GM12873 (cell line): ENCODE data around the gene CACNA1C.

Source experiments
- TF ChIP-seq, protein P1 (sequence below): IDR thresholded peaks from 2 replicates; pipeline ENCODE4 v1.5.1; 2012; ENCODE audit warnings: low read depth, mild to moderate bottlenecking, moderate library complexity, low read length, control low read depth; ENCODE audit not compliant: insufficient read depth; ENCODE audit errors: missing control alignments

Gene CACNA1C

DNA sequence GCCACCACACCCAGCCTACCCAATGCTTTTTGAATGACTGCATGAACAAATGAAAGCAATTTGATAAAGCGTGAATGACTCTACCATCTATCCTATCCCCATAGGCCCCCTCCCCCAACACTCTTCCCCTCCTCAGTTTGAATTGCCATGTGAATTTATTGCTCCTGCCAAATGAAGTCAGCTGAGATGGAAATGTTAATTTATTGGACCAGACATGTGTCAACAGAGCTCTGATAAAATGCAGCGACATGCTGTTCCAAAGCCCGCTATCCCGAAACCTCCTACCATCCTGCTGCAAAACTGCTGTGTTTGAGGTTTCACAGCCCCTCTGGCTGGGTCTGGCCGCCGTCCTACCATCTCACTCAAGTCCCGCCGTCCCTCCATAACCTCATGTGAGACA is 360.5 kb downstream of the CACNA1C start:
- TF ChIP-seq, protein P1, sequence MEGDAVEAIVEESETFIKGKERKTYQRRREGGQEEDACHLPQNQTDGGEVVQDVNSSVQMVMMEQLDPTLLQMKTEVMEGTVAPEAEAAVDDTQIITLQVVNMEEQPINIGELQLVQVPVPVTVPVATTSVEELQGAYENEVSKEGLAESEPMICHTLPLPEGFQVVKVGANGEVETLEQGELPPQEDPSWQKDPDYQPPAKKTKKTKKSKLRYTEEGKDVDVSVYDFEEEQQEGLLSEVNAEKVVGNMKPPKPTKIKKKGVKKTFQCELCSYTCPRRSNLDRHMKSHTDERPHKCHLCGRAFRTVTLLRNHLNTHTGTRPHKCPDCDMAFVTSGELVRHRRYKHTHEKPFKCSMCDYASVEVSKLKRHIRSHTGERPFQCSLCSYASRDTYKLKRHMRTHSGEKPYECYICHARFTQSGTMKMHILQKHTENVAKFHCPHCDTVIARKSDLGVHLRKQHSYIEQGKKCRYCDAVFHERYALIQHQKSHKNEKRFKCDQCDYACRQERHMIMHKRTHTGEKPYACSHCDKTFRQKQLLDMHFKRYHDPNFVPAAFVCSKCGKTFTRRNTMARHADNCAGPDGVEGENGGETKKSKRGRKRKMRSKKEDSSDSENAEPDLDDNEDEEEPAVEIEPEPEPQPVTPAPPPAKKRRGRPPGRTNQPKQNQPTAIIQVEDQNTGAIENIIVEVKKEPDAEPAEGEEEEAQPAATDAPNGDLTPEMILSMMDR: no peak

DNA sequence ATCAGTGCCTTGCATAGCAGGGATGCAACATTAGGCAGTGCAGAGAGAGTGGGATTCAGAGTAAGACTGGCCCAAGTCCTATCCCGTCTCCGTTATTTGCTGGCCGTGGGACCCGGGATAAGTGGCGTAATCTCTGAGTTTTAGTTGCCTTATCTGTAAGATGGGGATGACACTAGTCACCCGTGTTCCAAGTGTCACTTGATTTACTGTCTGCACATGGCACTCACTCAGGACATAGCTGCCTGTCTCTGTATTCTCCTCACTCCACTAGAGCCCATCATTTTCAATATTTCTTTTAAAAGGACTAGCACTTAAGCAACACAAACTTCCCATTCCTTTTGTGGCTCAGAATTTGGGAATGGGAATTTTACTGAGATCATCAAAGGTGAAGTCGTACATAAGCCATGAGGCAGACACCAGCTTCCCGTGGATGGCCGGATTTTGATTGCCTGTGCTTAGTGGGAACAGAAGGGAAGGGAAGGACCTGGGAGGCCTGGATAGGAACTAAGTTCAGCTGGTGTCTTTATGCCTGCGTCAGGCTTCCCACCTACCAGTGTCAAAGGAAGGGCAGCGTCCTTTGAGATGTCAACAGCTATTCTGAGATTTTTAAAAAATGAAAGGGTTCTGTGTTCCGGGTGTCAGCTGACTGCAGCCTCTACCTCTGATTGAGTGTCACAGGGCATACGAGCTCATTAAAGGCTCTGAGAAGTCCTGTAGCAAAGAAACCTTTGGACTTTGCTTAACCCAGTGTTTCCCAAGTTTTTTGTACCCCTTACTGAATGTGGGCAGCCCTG is 361.4 kb downstream of the CACNA1C start:
- TF ChIP-seq, protein P1: no peak

DNA sequence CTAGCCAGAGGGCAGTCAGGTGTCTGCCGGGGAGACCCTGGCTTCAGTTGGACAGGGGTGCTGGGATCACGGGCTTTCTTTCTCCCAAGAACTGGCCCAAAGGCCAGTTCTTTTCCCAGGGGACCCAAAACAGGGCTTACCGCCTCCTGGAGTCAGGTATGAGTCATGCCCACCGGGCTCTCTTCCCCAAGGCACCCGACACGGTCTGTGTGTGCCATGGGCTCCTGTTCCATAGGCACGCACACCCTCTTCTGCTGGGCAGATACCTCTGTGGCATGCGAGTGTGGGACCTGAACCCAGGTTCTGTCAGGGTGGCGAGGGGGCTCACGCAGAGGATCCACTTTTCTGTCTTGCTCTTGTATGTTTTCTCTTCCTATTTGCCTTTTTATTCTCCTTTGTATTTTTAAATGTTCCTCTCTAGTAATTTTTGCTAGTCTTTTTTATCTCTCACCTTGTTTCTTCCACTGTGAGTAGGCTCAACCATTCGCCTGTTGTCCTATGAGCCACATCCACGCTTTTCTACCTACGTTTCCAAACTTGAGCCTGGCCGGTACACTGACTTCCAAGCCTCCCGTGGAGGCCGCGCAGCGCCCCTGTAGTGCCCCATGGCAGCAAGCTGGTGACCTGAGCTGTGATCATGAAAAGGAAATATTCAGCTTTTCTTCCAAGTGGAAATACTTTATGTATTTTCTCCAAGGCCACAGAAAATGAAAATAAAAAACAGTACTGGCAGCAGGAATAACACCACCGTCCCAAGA is 362.2 kb downstream of the CACNA1C start:
- TF ChIP-seq, protein P1: no peak

DNA sequence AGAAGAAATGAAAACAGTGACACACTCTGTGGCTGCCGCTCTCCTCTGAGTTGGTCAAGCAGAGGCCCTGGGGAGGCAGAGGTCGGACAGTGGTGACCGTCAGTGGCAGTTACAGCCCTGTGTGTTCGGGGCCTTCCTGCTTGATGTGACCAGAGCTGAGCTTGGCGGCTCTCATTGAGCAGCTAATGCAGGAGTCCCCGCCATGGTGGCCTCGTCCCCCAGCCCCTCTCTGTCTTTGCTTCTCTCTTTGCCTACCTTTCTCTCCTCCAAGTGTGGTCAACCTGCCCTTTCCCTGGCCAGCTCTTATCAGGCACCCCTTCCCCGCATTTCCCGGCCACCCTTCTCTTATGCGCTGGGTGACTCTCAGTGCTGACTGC is 362.8 kb downstream of the CACNA1C start:
- TF ChIP-seq, protein P1: no peak

DNA sequence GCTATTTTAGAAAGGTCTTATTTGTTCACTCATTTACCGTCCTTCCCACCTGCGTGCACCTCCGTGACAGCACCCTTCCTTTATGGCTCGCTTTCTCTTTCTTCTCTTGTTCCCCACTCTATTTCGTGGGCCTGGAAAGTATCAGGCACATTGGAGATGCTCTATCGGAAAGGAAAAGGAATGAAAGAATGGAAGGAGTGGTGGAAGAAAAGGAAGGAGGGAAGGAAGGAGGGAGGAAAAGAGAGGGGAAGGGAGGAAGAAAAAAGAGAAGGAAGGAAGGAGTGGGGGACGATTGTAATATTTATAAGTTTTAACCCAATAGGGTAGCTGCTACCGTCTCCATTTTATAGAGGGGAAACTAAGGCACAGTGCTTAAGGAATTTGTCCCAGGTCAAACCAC is 363.4 kb downstream of the CACNA1C start:
- TF ChIP-seq, protein P1: no peak

DNA sequence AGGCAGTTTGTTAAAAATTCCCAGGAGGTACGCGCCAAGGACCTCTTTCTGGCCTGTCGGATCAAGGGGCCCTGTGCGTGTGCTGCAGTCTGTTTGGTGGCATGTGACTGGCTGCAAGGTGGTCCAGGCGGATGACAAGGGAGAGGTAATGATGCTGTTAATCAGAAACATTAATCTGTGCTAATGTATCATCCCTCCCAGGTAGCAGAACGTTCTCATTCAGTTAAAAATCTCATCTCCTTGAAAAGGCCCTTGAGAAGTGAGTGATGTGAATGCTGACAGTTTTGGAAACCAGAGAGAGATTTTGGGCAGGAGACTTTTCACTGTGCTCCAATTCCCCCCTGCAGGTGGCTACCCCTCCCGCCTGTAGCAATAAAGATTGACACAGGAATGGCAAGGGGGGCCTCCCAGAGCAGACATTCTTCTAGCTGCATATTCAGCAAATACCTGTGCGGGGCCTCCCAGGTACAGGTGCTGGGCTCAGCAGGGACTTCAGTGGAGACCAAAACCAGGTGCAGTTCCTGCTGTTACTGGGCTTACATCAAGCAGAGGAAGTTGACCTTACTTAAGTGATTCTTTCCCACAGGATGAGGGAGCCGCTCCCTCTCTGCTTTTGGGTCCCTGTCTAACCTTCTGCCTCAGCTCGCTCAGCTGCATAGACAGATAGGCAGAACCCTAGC is 364.8 kb downstream of the CACNA1C start:
- TF ChIP-seq, protein P1: no peak

DNA sequence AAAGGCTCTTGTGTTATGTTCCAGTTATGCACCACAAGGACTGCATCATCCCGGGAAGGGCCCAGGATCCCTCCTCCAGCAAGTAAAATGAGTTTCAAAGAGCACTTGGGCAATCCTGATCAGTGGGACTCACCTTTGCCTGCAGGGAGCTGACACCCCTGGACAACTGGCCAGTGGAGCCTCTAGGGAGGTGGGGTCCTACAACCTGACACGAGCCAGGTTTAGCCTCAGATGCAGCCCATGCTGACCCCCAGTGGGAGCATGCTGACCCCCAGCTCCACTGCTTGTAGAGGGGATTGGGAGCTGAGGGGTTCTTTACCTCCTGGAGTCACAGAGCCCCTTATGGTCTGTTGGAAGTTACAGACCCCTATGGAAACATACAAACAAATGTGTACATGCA is 365.8 kb downstream of the CACNA1C start:
- TF ChIP-seq, protein P1: no peak
